GM12878 (cell line): Measurements from ENCODE around the gene ACBD5. TPM values are rescaled to one million over a fixed set of nuclear protein-coding genes. Genes with fewer than 3 reads are reported as not detected.
"Not testable (repeated sequence)": the region's sequence is repeated elsewhere in the genome, so short reads cannot be mapped to it uniquely, and the experiment has no call there.

ENCODE experiments used
- ATAC-seq: fragments of 200-7000 bp; cut with Tn5 transposase; 3 replicates; pipeline ENCODE4 v1.9.1; 2020; ENCODE audit warnings: mild to moderate bottlenecking, moderate library complexity
- BruUV-seq: library from RNA; stranded (reverse); fragments of 400-500 nt; replicated peaks from 2 replicates; lab custom pipeline; 2021; lab: Mats Ljungman, UMichigan
- CTCF ChIA-PET: fragments of 300-600 bp; sonication (Branson Sonifier 250); formaldehyde crosslinking; extraction: SDS; loops from one replicate; lab custom pipeline; 2021; ENCODE audit warnings: inconsistent platforms; lab: Yijun Ruan, JAX
- POLR2A ChIA-PET: fragments of 350-600 bp; formaldehyde crosslinking; extraction: SDS; loops from one replicate; lab custom pipeline; 2021; ENCODE audit warnings: inconsistent platforms; lab: Charles Lee
- RAD21 ChIA-PET: fragments of 300-600 bp; sonication (Branson Sonifier 250); formaldehyde crosslinking; loops from one replicate; lab custom pipeline; 2023; ENCODE audit warnings: antibody characterized with exemption; ENCODE audit not compliant: unreplicated experiment; lab: Charles Lee
- SMC1A ChIA-PET: fragments of 300-600 bp; sonication (Branson Sonifier 250); formaldehyde crosslinking; loops from one replicate; lab custom pipeline; 2023; ENCODE audit not compliant: unreplicated experiment, uncharacterized antibody; lab: Charles Lee
- DNase-seq: peaks from one replicate; pipeline ENCODE4 v3.0.0-alpha.2; 2011; ENCODE audit warnings: low read depth, low spot score
- FAIRE-seq: peaks from 3 replicates; lab custom pipeline; 2011; peaks lifted over from hg19 to GRCh38; lab: Jason Lieb, UNC
- H2AFZ ChIP-seq: 2 replicates; pipeline ENCODE4 v1.6.0; 2011; ENCODE audit warnings: low read depth, low read length, control low read depth; ENCODE audit not compliant: control insufficient read depth
- H3K27ac ChIP-seq: 2 replicates; pipeline ENCODE4 v1.5.1; 2011; ENCODE audit warnings: control low read depth; ENCODE audit not compliant: control insufficient read depth, insufficient read depth
- H3K27me3 ChIP-seq, 2 experiments: replicated peaks in 1 of 2; 2 replicates each; pipeline versions ENCODE4 v1.6.0 to v1.6.1; 2011; ENCODE audit warnings: low read length in 1 of 2; ENCODE audit not compliant: control insufficient read depth in 2 of 2, insufficient read depth in 2 of 2
- H3K36me3 ChIP-seq, 2 experiments: 2 replicates each; pipeline ENCODE4 v1.5.1; 2011; ENCODE audit warnings: low read length in 1 of 2; ENCODE audit not compliant: control insufficient read depth in 2 of 2, insufficient read depth in 2 of 2
- H3K4me1 ChIP-seq: 2 replicates; pipeline ENCODE4 v1.6.1; 2011; ENCODE audit warnings: mild to moderate bottlenecking, low read length, moderate library complexity, mixed read lengths; ENCODE audit not compliant: control insufficient read depth, insufficient read depth
- H3K4me2 ChIP-seq: 2 replicates; pipeline ENCODE4 v1.6.0; 2011; ENCODE audit warnings: control low read depth; ENCODE audit not compliant: control insufficient read depth, insufficient read depth
- H3K4me3 ChIP-seq: fragments of 200-600 bp; sonication (generic); 2 replicates; pipeline ENCODE4 v1.5.1; 2016
- H3K79me2 ChIP-seq: 2 replicates; pipeline ENCODE4 v1.6.0; 2011; ENCODE audit warnings: low read length; ENCODE audit not compliant: control insufficient read depth, insufficient read depth
- H3K9ac ChIP-seq: 2 replicates; pipeline ENCODE4 v1.8.0; 2011; ENCODE audit warnings: low read length, control low read depth, mixed read lengths; ENCODE audit not compliant: control insufficient read depth, insufficient read depth
- H3K9me3 ChIP-seq: replicated peaks from 3 replicates; pipeline ENCODE4 v1.5.1; 2011; ENCODE audit warnings: mild to moderate bottlenecking, low read length; ENCODE audit not compliant: control insufficient read depth, insufficient read depth
- H4K20me1 ChIP-seq: 2 replicates; pipeline ENCODE4 v1.6.0; 2011; ENCODE audit not compliant: control insufficient read depth, insufficient read depth
- PRDM15 ChIP-seq: fragments of 450-650 bp; formaldehyde crosslinking; IDR thresholded peaks from 2 replicates; pipeline ENCODE4 v1.4.0; 2020; ENCODE audit warnings: mild to moderate bottlenecking, moderate library complexity
- SMC3 ChIP-seq: IDR thresholded peaks from 2 replicates; pipeline ENCODE4 v1.6.1; 2011; ENCODE audit warnings: low read length, improper control_type of control experiment, borderline replicate concordance
- SREBF2 ChIP-seq: IDR thresholded peaks from 2 replicates; pipeline ENCODE4 v1.6.1; 2012; ENCODE audit warnings: mild to moderate bottlenecking, low read length
- TARDBP ChIP-seq: IDR thresholded peaks from 2 replicates; pipeline ENCODE4 v1.6.1; 2016; ENCODE audit warnings: borderline replicate concordance
- YY1 ChIP-seq: IDR thresholded peaks from 2 replicates; pipeline ENCODE4 v1.6.1; 2011; ENCODE audit warnings: low read depth, mild to moderate bottlenecking, low read length
- ZBED1 ChIP-seq: IDR thresholded peaks from 2 replicates; pipeline ENCODE4 v1.6.1; 2016; ENCODE audit warnings: borderline replicate concordance
- WGBS: methylation state at CpG from one replicate; pipeline ENCODE4 v1.1.6; 2016; ENCODE audit warnings: low lambda C conversion rate; ENCODE audit not compliant: insufficient replicate concordance, insufficient coverage; ENCODE audit errors: missing lambda C conversion rate; 5-methylcytosine and 5-hydroxymethylcytosine counted together
- in situ Hi-C: fragments of 300-500 bp; cut with MboI; formaldehyde crosslinking; loops from 9 replicates; pipeline ENCODE4 v1.14.3; 2018; ENCODE audit warnings: mixed read lengths
- intact Hi-C: fragments of 100-400 bp; cut with micrococcal nuclease; formaldehyde crosslinking; loops from one replicate; pipeline ENCODE4 v1.14.2; 2022; ENCODE audit not compliant: unreplicated experiment
- polyA plus RNA-seq, 11 experiments: library from polyadenylated mRNA; depleted of rRNA in 4 of 11; unstranded in 6 of 11; stranded (reverse) in 5 of 11; fragments of >200 nt; fragmentation: Nextera tagmentation in 4 of 11; fragmentation: Illumina TruSeq in 1 of 11; extraction: Ambion mirVana in 4 of 11; extraction: Trizol in 1 of 11; gene quantifications; 1 replicate in 1 of 11; 2 replicates in 10 of 11; pipeline versions ENCODE4 v1.2.1 to v1.2.3, GENCODE V29; 2011 to 2016; ENCODE audit warnings: inconsistent platforms in 2 of 11, missing spikeins in 2 of 11, low read depth in 1 of 11
- total RNA-seq, 4 experiments: library from RNA; depleted of rRNA in 3 of 4; stranded (reverse); fragments of >200 nt in 3 of 4; fragmentation: Illumina TruSeq in 1 of 4; extraction: Trizol in 1 of 4; gene quantifications; 2 replicates each; pipeline versions ENCODE4 v1.2.1 to v1.2.3, GENCODE V29; 2013 to 2021

ACBD5 gene
- total and polyA plus RNA-seq, 10 of the 15 experiments (the other 5 are each of a cell fraction or from before 2014, with no cell fraction given): 2.4 to 22.3 (median 12.4) TPM

DNA sequence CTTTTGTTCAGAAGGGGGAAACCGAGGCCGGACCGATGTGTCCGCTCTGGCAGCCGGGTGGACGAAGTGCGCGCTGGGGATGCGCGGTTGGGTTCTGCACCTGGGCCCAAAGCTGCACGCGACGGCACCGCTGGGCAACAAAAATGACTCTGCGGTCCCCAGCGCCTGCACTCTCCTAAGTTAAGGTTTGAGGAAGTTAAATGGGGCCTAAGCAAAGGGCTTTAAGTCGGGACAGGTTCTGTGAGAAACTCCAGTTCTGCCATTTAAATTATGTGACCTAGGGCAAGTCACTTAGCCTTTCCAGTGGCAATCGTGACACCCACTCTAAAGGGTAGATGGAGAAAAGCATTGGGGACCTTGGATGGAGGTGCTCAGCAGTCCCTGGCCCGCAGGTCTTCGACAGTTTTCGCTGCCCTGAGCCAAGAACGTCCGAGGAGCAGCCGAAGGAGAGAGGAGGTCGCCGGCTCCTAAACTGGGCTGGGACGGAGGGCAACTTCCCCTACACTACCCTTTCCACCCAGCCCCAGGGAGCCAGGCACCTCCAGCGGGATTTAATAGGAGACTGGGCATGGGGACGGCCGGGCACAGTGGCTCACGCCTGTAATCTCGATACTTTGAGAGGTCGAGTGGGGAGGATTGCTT lies 534 bp upstream of the ACBD5 start (continued):
- no peak for TF ChIP-seq PRDM15 (CRISPR knock-in tag)
- TF ChIP-seq ZBED1: peak; percentile 67; the same call in 1 of the 2 replicates
- TF ChIP-seq TARDBP: no peak
- no peak for TF ChIP-seq SMC3
- peak; percentile 36 for TF ChIP-seq YY1
- no peak for TF ChIP-seq SREBF2

DNA sequence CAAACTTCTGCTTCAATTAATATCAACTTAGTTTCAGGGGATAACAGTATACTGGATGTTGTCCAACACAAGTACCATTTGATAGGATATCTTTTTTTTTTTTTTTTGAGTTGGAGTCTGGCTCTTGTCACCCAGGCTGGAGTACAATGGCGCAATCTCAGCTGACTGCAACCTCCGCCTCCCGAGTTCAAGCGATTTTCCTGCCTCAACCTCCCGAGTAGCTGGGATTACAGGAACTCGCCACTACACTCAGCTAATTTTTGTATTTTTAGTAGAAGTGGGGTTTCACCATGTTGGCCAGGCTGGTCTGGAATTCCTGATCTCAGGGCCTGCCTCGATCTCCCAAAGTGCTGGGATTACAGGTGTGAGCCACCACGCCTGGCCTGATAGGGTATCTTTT lies 3.1 kb downstream of the ACBD5 start:
- H3K36me3 ChIP-seq, BruUV-seq, RAD21 ChIA-PET, DNase-seq, in situ Hi-C loops, H3K4me1 ChIP-seq, intact Hi-C loops, FAIRE-seq, H3K9me3 ChIP-seq, H4K20me1 ChIP-seq, ATAC-seq, H3K27me3 ChIP-seq, H3K4me2 ChIP-seq, H2AFZ ChIP-seq, H3K9ac ChIP-seq, H3K27ac ChIP-seq, H3K4me3 ChIP-seq: not testable (repeated sequence)
- SMC1A ChIA-PET: interaction anchor here (1.0 to 1.3 kb wide), 3 partner anchors 13 to 81 kb away, joined by 3 to 5 read pairs (median 4); no protein-coding TSS in a partner anchor
- CTCF ChIA-PET: interaction anchor here (1.0 to 6.8 kb wide), 3 partner anchors 14 to 15 kb away, joined by 3 to 67 read pairs (median 17); no protein-coding TSS in a partner anchor
- 98% methylated on average over 8 of the region's 8 CpGs for WGBS
- H3K79me2 ChIP-seq: peaks cover 18% of the 10 kb centered on the region
- POLR2A ChIA-PET: interaction anchor here (0.6 to 0.7 kb wide), 2 partner anchors 18 to 399 kb away, joined by 3 to 4 read pairs; no protein-coding TSS in a partner anchor
